ENCODE results near the gene RECK.

DNA sequence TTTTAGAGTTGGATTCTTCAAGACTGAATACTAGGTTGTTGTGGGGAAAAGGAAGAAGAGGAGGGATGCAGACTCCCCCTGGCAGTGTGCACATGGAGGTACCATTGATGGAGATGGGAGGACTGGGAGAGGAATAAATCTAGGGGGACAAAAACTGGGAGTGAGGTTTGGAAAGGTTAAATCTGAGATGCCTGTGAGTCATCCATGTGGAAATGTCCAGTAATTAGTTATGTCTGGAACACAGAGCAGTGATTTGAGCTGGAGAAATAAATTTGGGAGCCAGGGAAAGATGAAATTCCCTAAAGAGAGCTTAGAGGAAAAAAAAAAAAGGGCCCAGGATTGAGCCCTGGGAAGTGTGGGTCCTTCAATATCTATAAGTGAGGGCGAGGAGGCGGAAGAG lies 124.5 kb downstream of the RECK start:
- TF ChIP-seq, protein P1, sequence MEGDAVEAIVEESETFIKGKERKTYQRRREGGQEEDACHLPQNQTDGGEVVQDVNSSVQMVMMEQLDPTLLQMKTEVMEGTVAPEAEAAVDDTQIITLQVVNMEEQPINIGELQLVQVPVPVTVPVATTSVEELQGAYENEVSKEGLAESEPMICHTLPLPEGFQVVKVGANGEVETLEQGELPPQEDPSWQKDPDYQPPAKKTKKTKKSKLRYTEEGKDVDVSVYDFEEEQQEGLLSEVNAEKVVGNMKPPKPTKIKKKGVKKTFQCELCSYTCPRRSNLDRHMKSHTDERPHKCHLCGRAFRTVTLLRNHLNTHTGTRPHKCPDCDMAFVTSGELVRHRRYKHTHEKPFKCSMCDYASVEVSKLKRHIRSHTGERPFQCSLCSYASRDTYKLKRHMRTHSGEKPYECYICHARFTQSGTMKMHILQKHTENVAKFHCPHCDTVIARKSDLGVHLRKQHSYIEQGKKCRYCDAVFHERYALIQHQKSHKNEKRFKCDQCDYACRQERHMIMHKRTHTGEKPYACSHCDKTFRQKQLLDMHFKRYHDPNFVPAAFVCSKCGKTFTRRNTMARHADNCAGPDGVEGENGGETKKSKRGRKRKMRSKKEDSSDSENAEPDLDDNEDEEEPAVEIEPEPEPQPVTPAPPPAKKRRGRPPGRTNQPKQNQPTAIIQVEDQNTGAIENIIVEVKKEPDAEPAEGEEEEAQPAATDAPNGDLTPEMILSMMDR (conservative IDR thresholded peaks at IDR 0.05 in 1 of 2, IDR thresholded peaks at IDR 0.05 in 1 of 2; ENCODE audit: low read depth in 1 of 2, low read length in 2 of 2), result no peak
- no peak for TF ChIP-seq EZH2 (IDR thresholded peaks at IDR 0.05; ENCODE audit: low read length, missing control alignments)
